GM18499 (cell line): ENCODE data around the gene GAST.
"Not testable (repeated sequence)": the region's sequence is repeated elsewhere in the genome, so short reads cannot be mapped to it uniquely, and the experiment has no call there.

Experiments used
- ATAC-seq: cut with Tn5 transposase; IDR thresholded peaks from one replicate; pipeline ENCODE4 v1.9.1; 2021; ENCODE audit warnings: moderate number of reproducible peaks; ENCODE audit not compliant: insufficient read depth, unreplicated experiment

The GAST gene, protein sequence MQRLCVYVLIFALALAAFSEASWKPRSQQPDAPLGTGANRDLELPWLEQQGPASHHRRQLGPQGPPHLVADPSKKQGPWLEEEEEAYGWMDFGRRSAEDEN

DNA sequence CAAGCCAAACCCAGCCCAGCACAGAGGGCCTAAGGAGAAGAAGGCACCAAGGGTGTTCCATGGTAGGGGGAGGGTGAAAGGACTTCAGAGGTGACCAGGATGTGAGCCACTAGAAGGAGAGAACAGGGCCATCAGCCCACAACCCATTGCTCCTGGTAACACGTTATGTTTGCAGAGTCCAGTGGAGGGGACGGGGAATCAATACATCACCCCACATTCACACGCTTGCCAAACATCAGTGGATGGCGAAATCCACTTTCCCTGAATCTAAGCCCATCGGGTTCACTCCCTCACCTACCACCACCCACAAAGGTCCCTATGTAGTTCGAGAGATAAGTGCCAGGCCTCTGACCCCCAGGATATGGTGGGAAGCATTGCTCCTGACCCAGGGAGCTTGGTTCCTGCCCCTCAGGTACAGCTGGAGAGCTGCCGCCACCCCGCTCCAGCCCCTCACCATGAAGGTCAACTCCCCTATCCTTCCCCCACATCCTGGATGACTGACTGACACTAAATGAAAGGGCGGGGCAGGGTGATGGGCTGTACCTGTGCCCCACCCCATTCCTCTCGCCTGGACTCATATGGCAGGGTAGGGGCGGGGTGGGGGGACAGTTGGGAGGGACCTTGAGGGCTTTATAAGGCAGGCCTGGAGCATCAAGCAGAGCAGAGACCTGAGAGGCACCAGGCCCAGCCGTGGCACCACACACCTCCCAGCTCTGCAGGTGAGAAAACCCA lies at the start of gene GAST:
Gene GAST (plus strand): TSS at position 663 of the 732 bp plus-strand sequence. CDS start 3,106 bp downstream, outside the sequence.
- no peak for ATAC-seq

DNA sequence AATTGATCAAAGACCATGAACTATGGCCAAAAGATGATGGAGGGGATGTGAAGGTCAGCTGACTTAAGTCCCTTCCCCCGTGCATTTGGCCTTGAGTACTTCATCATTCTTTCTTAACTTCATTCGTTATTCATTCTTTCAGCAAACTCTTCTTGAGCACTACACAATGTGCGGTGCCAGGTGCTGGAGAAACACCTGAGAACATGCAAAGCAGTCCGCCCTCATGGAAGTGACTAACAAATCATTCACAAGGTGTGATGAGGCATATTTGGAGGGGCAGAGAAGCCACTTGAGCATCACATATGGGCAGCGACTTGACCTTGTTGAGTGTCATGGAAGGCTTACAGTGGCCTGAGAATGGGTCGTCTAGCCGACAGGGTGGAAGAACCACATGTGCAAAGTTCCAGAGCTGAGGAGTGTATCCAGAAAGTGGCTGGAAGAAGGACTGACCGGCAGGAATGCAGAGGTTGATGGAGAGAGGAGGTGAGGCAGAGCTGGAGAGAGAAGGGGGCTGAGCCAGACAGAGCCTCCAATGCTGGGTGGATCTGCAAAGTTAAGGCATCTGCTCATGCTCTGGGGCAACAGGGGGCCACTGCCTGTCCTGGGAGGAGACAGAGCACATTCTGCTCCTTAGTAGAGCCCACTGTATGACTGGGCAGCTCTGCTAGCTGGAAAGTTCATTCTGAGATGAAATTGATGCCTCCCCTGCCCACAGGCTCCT lies 48.5 kb upstream of the GAST start:
- ATAC-seq = no peak

DNA sequence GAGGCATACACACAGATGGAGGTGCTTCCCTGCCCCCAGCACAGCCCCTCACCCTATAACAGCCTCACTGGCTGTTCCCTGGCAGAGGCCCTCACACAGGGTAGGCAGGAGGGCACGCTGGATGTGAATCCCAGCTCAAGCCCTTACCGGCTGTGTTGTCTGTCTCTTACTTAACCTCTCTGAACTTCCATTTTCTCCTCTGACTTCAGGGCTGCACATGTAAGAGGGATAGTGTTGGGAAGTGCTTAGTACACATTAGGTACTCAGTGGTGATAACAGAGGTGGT lies 48.0 kb upstream of the GAST start:
- ATAC-seq = no peak

GRCh38 chr17:41664587-41665565 lies 47.3 kb upstream of the GAST start:
- no peak for ATAC-seq

DNA sequence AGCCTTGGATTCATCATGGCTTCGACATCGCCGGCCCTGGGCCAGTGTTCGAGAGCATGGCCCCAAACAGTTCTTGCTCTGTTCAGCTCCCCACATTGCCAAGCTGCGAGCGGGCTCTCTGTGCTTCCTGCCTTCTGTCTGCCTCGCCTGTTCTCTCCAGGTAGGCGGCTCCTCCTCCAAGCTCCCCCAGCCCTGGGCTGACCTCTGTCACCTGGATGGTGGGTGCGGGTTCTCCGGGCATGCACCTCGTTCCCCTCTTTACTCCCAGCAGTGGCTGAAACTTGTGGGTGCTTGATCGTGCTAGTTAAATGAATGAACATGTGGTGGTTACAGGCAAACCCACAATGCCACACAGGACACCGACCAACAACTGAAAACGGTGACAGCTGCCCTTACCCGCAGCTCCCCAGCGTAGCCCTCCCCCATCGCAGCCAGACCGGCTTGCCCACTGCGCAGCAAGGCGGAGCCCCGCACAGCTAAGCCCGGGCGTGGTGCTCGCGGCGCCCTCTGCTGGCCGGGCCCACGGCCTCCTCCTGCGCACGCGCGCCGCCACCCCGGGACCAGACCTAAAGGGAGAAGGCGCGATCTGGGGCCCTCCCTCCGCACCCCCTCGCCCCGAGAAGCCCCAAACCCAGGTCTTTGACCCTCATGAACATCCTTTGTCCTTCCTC lies 46.4 kb upstream of the GAST start:
- ATAC-seq = no peak

DNA sequence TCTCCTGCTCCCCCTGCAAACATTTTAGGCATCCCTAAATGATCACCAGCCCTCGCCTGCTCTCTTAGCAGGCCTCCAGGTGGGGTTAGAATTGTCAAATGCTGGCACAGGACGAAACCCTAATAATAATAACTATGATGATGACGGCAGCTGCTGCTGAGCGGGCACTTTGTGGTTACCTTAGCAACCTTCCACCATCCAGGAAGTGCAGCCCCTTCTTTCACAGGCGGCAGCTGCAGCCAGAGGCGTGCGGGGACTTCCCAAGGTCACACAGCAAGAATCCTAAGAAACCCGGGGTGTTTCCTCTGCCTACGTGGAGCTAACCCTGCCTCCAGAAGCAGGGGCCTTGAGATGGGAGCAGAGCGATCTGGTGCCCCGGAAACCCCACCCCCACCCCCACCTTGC lies 45.9 kb upstream of the GAST start:
- ATAC-seq = no peak

- ATAC-seq = peak; percentile 41
Observed at GRCh38 chr17:41666708-41667279, 45.3 kb upstream of the GAST start.

DNA sequence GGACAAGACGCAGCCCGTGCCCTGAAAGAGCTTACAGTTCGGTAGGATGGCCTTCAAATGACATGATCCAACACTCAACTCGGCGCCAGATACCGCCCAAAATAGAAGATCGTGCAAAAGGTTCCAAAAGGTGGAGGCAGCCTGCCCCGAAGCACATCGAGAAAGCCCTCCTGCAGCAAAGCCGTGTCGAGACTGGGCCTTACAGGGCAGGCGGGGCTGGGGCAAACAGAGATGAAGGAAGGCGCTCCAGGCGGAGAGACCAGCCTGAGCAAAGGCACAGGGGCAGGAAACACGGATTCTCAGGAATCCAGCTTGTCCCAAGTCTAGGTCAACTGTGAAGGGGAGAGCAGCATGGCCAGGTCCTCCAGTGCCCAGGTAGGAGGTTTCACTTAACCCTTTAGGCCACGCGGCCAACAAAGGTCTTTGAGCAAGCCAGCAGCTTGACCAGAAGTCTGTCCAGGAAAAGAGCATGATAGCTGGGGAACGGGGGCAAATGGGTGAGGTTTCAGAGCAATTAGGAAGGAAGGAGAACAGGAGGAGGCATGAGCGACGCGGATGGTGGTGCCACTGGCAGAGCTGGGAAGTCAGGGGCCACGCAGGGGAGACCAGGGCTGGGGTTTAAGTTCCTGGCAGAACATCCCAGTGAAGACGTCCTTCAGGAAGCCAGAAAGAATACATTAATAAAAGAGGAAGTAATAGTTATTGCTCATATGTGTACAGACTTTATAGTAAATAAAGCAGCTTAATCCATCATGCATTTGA lies 44.7 kb upstream of the GAST start:
- no peak for ATAC-seq

GRCh38 chr17:41672153-41672552 lies 40.0 kb upstream of the GAST start:
- no peak for ATAC-seq

GRCh38 chr17:41675157-41676057 lies 36.7 kb upstream of the GAST start:
- not testable (repeated sequence) for ATAC-seq

- no peak for ATAC-seq
Observed at GRCh38 chr17:41676058-41676419, 36.1 kb upstream of the GAST start.

DNA sequence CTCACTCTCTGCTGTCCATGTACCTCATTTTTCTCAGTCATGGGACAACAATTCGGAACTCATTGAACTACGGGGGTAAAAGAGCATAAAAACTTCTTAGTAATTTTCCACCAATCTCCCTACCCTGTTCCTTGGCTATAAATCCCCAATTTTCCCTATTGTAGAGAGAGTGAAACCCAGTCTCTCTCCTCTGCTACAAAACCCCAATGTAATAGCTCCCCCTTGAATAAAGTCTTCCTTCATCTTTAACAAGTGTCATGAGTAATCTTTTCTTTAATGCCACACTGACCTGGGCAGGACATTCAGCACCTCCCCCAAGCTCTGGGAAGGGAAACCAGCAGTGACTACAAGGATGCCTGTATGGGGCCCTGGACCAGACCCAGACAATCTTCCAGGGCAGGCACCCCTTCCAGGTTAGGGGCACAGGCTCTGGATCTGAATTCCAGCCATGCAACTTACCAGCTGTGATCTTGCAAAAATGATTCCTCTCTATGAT lies 33.7 kb upstream of the GAST start:
- ATAC-seq = peak; percentile 23

GRCh38 chr17:41678907-41679739 lies 33.0 kb upstream of the GAST start:
- peak; percentile 57 for ATAC-seq

DNA sequence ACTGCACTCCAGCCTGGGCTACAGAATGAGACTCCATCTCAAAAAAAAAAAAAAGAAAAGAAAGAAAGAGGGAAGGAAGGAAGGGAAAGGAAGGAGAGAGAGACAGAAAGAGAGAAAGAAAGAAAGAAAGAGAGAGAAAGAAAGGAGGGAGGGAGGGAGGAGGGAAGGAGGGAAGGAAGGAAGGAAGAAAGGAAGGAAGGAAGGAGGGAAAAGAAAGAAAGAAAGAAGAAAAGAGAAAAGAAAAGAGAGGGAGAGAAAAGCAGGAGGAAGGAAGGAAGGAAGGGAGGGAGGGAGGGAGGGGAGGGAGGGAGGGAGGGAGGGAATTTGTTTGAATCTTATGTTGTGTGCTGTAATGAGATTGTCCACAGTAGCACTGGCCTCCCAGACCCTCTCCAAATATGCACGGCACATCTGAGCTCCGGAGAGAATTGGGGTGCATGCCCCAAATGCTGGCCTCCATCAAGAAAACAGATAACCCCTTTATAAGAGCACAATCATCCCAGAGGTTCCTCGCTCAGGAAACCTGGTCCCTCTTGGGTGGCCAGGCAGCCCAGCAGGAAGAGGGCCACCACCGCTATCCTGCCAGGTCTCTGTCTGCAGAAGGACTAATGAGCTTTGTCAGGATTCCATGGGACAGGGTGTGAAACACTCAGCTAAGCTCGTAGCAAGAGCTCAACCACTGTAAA lies 32.2 kb upstream of the GAST start:
- ATAC-seq = no peak

- ATAC-seq = no peak
Observed at GRCh38 chr17:41680426-41681040, 31.6 kb upstream of the GAST start.

DNA sequence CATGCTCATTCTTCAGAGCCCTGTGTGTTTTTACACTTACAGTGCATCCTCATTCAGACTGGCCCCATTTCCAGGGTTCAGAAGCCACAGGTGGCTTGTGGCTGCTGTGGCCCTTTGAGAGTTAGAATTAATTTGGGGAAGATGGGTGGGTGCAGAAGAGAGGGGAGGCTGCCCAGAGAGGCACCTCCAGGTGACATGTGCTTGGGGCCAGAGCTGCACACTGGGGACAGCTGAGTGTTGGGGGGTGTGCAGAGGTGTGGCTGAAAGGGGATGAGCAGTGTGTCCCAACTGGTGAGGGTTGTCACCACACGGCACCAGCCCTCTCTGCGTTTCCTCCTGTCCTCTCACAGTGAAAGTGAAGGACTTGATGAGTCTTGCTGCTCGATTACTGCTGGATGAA lies 30.4 kb upstream of the GAST start:
- ATAC-seq = no peak
